HUES64 (cell line): ENCODE measurements around the gene ADPRHL1.

Experiments
- H3K27ac ChIP-seq: 2 replicates; pipeline ENCODE4 v1.7.0; 2013; ENCODE audit warnings: low read depth, low read length, inconsistent platforms
- H3K27me3 ChIP-seq: 2 replicates; pipeline ENCODE4 v1.6.1; 2013; ENCODE audit warnings: mild to moderate bottlenecking, low read length; ENCODE audit not compliant: insufficient read depth
- H3K36me3 ChIP-seq: 2 replicates; pipeline ENCODE4 v1.6.1; 2013; ENCODE audit warnings: mild to moderate bottlenecking, low read length; ENCODE audit not compliant: insufficient read depth
- H3K4me1 ChIP-seq: 2 replicates; pipeline ENCODE4 v1.6.1; 2013; ENCODE audit warnings: mild to moderate bottlenecking, low read length, moderate library complexity; ENCODE audit not compliant: insufficient read depth
- H3K4me3 ChIP-seq: 2 replicates; pipeline ENCODE4 v1.5.1; 2013; ENCODE audit warnings: mild to moderate bottlenecking, low read length, moderate library complexity
- H3K9ac ChIP-seq: 2 replicates; pipeline ENCODE4 v1.6.1; 2013; ENCODE audit warnings: mild to moderate bottlenecking, low read depth, low read length
- H3K9me3 ChIP-seq: 2 replicates; pipeline ENCODE4 v1.6.1; 2013; ENCODE audit warnings: low read depth, low read length; ENCODE audit not compliant: insufficient read depth
- WGBS: fragments of 150-250, 120-280 bp; methylation state at CpG from one replicate; pipeline ENCODE4 v1.1.7; 2013; ENCODE audit warnings: missing lambda C conversion rate; 5-methylcytosine and 5-hydroxymethylcytosine counted together

The ADPRHL1 gene

DNA sequence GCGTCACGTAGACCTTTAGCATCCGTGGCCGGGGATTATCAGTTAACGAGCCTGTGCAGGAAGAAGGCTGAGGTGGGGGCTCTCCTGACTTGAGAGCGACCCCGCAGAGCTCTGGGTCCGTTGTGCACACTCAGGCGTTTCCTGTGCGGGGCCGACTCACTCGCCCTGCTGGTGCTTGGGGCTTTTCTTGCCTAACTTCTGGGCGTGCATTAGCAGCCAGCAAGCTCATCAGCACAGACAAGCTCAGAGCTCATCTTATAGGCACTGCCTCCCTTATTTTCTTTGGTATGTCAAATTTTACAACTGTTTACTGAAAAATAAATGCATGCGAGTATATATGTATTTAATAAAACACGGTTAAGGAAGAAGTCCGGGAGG lies 23.7 kb downstream of the ADPRHL1 start:
- no peaks in the 10 kb centered on the region for H3K4me1 ChIP-seq
- no peak overlapping the region for H3K9ac ChIP-seq
- no peaks in the 10 kb centered on the region for H3K9me3 ChIP-seq
- H3K4me3 ChIP-seq = no peak overlapping the region
- no peak overlapping the region for H3K27ac ChIP-seq
- H3K36me3 ChIP-seq = no peaks in the 10 kb centered on the region
- no peaks in the 10 kb centered on the region for H3K27me3 ChIP-seq
- WGBS = 96% methylated on average over 16 of the region's 16 CpGs

DNA sequence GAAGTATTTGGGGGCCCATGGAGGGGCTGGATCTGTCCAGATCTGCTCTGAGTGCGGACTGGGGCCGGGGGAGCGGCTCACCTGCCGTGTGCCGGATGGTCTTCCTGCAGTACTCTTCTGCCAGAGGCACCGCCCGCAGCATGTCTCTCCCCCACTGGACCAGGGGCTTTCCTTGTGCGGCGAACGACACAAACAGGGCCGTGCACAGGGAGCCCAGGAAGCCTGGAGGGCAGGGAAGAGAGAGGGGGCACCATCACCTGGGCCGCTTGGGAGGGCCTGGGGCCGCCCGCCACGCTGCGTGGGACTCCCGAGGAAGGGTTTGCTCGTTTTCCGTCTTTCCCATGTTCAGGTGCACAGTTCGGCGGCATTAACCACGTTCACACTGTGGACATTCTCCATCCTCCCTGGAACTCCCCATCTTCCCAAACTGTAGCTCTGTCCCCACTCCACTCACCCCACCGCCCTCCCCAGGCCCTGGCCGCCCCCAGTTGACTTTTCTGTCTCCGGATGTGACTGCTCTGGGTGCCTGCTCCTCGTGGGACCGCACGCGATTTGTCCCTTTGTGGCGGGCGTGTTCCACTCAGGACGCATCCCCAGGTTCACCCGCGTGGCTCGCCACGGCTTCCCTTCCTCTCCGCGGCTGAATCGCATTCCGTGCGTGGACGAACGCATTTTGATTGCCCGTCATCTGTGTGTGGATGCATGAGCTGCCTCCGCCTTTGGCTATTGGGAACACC lies 24.2 kb downstream of the ADPRHL1 start:
- no peak overlapping the region for H3K9ac ChIP-seq
- no peak overlapping the region for H3K27ac ChIP-seq
- H3K36me3 ChIP-seq = no peaks in the 10 kb centered on the region
- no peaks in the 10 kb centered on the region for H3K4me1 ChIP-seq
- 94% methylated on average over 45 of the region's 45 CpGs for WGBS
- no peaks in the 10 kb centered on the region for H3K9me3 ChIP-seq
- no peak overlapping the region for H3K4me3 ChIP-seq
- no peaks in the 10 kb centered on the region for H3K27me3 ChIP-seq

DNA sequence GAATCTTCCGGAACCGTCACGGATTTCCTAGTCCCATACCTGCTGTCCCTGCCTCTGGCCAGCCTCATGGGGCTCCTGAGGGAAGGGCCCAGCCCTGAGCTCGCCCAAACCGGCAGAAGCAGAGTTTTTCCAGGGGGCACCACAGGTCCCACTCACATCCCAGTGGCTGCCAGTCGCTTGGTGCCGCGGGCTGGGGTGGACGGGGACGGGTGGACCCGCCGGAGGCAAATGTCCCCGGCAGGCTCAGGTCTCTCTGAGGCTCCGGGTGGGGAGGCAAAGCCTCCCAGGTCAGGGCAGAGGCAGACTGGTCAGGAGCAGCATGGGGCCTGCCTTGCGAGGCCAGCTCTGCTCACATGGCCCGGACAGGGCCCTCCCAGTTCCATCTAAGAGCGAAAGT lies 24.8 kb downstream of the ADPRHL1 start:
- Histone ChIP-seq H3K4me1 (no peaks in the 10 kb centered on the region), H3K27me3 (no peaks in the 10 kb centered on the region), H3K4me3 (no peak overlapping the region), H3K9ac (no peak overlapping the region), H3K27ac (no peak overlapping the region), H3K9me3 (no peaks in the 10 kb centered on the region), H3K36me3 (no peaks in the 10 kb centered on the region)
- WGBS = 91% methylated on average over 17 of the region's 17 CpGs

DNA sequence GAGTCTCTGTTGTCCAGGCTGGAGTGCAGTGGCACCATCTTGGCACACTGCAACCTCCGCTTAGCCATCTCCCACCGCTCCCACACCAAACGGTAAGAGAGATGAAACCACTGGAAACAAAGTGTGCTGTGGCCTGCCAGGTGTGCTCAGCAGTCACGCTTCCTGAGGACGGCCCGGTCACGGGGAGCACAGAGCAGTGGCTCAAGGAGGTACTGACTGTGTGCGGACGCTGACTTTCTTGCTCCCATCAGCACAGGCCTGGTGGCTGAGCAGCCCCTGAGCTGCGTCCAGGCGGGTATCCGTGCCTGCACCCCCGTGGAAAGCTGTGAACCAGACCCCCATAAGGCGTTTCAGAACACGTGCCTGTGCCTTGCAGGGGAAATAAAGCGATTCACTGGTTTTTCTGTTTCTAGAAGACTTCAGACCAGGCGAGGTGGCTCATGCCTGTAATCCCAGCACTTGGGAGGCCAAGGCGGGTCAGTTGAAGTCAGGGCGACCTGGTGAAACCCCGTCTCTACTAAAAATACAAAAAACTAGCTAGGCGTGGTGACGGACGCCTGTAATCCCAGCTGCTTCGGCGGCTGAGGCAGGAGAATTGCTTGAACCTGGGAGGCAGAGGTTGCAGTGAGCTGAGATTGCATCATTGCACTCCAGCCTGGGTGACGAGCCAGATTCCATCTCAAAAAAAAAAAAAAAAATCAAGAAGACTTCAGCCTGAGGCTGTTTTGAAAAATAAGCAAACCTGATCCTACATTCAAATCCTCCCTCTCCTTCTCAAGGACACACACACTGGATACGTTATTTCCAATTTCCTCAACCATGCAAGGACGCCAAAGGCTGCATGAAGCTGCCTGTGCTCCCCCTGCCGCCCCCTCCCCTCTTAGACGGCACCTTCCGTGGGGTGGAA lies 25.5 kb downstream of the ADPRHL1 start:
- no peak overlapping the region for H3K27ac ChIP-seq
- no peaks in the 10 kb centered on the region for H3K36me3 ChIP-seq
- H3K4me1 ChIP-seq = no peaks in the 10 kb centered on the region
- H3K9ac ChIP-seq = no peak overlapping the region
- no peaks in the 10 kb centered on the region for H3K9me3 ChIP-seq
- H3K27me3 ChIP-seq = no peaks in the 10 kb centered on the region
- H3K4me3 ChIP-seq = no peak overlapping the region
- WGBS = 93% methylated on average over 31 of the region's 31 CpGs

DNA sequence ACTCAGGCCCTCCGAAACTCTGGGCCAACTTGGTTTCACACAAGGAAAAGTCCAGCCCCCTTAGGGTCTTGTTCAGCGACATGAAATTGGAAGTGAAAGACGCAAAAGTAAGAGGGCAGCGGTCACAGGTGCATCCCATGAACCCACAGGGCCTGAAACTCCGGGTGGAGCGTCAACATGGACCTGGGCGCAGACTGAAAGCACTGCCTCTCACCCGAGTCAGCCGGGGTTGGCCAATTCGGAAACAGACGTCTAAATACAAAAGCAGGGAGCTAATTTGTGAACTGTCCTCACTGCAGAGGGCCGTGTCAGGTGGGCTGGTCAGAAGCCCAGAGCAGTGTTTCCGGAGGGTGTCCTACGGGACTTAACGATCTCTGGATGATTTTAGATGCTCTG lies 26.7 kb downstream of the ADPRHL1 start:
- no peaks in the 10 kb centered on the region for H3K36me3 ChIP-seq
- 95% methylated on average over 15 of the region's 15 CpGs for WGBS
- no peak overlapping the region for H3K27ac ChIP-seq
- no peaks in the 10 kb centered on the region for H3K4me1 ChIP-seq
- no peak overlapping the region for H3K9ac ChIP-seq
- no peaks in the 10 kb centered on the region for H3K9me3 ChIP-seq
- no peaks in the 10 kb centered on the region for H3K27me3 ChIP-seq
- no peak overlapping the region for H3K4me3 ChIP-seq

DNA sequence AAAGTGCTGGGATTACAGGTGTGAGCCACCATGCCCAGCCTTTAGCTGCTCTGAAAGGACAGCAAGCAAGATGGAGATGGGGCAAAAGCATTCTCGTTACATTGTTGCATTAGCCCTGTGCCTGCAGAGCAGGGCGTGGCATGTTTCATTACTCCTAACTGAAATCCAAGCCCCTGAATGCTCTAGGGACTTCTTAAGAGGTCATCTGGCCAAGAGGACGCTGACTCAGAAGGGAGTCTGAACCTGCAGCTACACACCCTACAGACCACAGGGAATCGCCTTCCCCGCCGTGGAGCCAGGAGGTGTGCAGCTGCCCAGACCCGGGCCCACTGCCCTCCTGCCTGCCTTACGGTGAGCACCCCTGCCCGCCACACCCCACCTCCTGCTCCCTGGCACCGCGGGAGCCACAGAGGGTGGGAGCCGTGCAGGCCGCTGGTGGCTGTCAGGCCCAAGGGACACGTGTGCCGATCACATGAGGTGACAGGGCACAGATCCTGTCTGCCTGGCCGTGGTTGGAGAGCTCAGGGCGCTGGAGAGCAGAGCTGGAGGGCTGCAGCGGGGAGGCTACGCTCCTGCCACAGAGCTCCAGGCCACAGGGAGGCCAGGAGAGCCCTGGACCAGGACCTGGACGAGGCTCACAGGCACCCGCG lies 27.2 kb downstream of the ADPRHL1 start:
- Histone ChIP-seq H3K36me3 (no peaks in the 10 kb centered on the region), H3K27me3 (no peaks in the 10 kb centered on the region), H3K9ac (no peak overlapping the region), H3K9me3 (no peaks in the 10 kb centered on the region), H3K4me1 (no peaks in the 10 kb centered on the region), H3K4me3 (no peak overlapping the region), H3K27ac (no peak overlapping the region)
- WGBS = 94% methylated on average over 22 of the region's 22 CpGs

DNA sequence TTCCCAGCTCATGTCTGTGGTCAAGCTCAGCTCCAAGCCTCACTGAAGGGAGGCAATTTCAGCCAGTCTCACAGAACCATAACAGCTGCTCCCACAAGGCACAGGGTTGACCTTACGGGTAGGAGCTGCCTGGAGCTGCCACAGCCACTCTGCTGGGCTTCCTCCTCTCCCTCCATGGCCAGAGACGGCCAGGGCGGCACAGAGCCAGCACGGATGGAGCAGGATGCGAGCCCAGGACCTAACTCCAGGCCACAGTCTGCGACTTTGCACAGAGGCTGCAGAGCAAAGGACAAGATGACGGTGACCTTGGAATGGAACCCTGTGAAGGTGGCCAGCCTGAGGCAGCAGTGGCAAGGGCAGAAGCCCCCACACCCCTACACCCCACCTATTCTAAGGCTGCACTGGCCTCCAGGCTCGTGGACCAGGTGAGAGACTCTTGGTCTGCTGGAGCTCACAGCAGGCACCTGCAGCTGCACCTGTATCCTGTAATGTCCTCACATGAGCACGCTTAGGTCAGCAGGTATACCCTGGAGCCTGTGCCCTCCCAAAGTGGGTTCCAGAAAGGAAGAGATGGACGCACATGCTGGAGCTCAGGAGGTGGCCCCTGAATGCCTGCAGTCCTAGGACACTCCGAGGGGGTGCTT lies 29.6 kb downstream of the ADPRHL1 start:
- 92% methylated on average over 11 of the region's 11 CpGs for WGBS
- no peaks in the 10 kb centered on the region for H3K36me3 ChIP-seq
- H3K9me3 ChIP-seq = no peaks in the 10 kb centered on the region
- no peak overlapping the region for H3K9ac ChIP-seq
- no peak overlapping the region for H3K4me3 ChIP-seq
- H3K27ac ChIP-seq = no peak overlapping the region
- no peaks in the 10 kb centered on the region for H3K27me3 ChIP-seq
- H3K4me1 ChIP-seq = no peaks in the 10 kb centered on the region

DNA sequence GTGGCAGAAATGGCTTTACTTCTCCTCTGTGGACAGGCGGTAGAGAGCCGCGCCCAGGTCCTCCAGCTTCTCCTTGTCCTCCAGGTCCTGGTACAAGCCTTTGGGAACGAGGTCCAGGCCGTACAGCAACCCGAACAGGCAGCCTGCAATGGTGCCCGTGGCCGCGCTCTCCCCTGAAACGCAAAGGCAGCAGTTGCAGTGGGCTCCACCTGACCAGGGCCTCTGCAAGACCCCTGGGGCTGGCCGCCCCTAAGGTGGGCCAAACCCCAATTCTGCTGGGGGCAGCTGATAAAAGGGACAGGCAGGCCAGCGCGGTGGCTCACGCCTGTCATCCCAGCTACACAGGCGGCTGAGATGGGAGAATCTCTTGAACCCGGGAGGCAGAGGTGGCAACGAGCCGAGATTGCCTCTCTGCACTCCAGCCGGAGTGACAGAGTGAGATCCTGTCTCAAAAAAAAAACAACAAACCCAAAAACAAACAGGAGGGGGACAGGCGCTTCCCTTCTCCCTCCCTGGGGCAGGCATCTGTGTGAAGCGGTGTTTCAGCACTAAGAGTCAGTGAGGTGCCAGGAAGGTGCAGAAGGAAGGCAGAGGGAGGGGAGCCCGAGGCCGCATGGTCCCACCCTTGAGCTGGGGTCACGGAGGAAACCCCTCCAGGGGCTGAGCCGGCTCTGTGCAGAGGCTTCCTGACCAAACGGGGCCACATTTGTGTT lies 30.3 kb downstream of the ADPRHL1 start:
- WGBS = 94% methylated on average over 26 of the region's 26 CpGs
- no peak overlapping the region for H3K9ac ChIP-seq
- H3K4me1 ChIP-seq = no peaks in the 10 kb centered on the region
- no peaks in the 10 kb centered on the region for H3K27me3 ChIP-seq
- H3K4me3 ChIP-seq = no peak overlapping the region
- H3K27ac ChIP-seq = no peak overlapping the region
- no peaks in the 10 kb centered on the region for H3K36me3 ChIP-seq
- no peaks in the 10 kb centered on the region for H3K9me3 ChIP-seq

DNA sequence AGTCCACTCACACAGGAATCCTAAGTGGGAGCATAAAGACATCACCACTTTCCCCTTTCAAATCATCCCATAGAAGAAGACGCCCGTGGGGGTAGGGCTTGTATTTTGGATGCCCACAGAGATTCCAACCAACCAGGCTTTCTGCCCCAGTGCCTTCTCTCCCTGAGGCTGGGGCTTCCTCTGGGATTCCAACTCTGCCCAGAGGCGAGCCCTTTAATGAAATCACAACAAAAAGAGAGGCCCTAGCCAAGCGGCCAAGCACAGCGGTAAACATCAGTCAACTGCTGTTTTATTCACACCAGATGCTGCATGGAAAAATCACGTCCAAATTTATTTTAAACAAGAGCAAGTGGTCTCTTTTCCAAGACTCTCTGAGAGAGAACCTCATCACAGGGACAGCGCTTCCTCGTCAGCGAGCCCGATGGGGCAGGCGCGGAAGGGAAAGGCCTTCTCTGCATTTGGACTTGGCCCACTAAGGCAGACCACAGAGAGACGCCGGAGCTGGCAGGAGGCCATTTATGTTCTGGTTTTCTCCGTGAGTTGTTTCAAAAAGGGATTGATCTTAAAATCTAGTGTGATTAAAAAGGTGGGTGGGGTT lies 31.5 kb downstream of the ADPRHL1 start:
- no peaks in the 10 kb centered on the region for H3K4me1 ChIP-seq
- H3K9ac ChIP-seq = no peak overlapping the region
- H3K36me3 ChIP-seq = no peaks in the 10 kb centered on the region
- no peak overlapping the region for H3K27ac ChIP-seq
- no peaks in the 10 kb centered on the region for H3K9me3 ChIP-seq
- no peaks in the 10 kb centered on the region for H3K27me3 ChIP-seq
- H3K4me3 ChIP-seq = no peak overlapping the region
- 90% methylated on average over 15 of the region's 15 CpGs for WGBS

DNA sequence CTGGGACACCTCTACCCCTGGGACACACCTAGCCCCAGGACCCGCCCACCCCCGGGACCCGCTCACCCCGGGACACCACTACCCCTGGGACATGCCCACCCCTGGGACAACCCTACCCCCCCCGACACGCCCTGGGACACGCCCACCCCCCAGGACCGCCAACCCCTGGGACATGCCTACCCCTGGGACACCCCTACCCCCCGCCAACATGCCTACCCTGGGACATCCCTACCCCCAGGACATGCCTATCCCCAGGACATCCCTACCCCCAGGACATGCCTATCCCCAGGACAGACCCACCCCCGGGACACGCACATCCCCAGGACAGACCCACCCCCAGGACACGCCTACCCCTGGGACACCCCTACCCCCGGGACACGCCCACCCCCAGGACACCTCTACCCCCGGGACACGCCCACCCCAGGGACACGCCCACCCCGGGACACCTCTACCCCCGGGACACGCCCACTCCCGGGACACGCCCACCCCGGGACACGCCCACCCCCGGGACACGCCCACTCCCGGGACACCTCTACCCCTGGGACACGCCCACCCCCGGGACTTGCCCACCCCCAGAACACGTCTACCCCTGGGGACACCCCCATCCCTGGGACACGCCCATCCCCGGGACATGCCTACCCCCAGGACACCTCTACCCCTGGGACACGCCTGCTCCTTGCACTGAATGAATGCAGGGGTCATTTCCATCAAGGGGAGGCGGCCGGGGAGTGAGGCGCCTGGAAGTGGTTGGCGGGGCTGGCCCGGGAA lies 32.3 kb downstream of the ADPRHL1 start:
- Histone ChIP-seq H3K27ac (no peak overlapping the region), H3K4me1 (no peaks in the 10 kb centered on the region), H3K9me3 (no peaks in the 10 kb centered on the region), H3K4me3 (no peak overlapping the region), H3K27me3 (no peaks in the 10 kb centered on the region), H3K36me3 (no peaks in the 10 kb centered on the region), H3K9ac (no peak overlapping the region)
- WGBS = 85% methylated on average over 19 of the region's 38 CpGs
